Measurements from ENCODE around the gene RBMS3.

DNA sequence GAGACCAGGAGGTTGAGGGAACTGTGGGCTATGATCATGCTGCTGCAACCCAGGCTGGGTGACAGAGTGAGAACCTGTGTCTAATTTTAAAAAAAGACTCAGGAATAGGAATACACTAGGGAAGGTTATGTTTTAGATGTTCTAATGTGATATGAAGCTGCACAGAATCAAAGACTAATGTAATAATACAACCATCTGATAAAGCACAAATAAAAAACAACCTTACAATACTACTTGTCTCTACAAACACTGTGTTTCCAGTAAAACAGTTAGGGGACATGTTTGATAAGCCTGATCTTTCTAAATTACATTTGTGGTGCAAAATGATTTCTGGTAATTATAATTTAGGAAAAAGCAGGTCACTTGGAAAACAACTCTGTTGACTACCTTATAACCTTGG is 56.7 kb downstream of the RBMS3 start:
- TF ChIP-seq, protein P1, sequence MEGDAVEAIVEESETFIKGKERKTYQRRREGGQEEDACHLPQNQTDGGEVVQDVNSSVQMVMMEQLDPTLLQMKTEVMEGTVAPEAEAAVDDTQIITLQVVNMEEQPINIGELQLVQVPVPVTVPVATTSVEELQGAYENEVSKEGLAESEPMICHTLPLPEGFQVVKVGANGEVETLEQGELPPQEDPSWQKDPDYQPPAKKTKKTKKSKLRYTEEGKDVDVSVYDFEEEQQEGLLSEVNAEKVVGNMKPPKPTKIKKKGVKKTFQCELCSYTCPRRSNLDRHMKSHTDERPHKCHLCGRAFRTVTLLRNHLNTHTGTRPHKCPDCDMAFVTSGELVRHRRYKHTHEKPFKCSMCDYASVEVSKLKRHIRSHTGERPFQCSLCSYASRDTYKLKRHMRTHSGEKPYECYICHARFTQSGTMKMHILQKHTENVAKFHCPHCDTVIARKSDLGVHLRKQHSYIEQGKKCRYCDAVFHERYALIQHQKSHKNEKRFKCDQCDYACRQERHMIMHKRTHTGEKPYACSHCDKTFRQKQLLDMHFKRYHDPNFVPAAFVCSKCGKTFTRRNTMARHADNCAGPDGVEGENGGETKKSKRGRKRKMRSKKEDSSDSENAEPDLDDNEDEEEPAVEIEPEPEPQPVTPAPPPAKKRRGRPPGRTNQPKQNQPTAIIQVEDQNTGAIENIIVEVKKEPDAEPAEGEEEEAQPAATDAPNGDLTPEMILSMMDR (IDR thresholded peaks at IDR 0.05): no peak
- no peak for TF ChIP-seq POLR2A (IDR thresholded peaks at IDR 0.05)
